IMR-90 (cell line): ENCODE measurements around the gene SPEF2. TPM values are rescaled to one million over a fixed set of nuclear protein-coding genes. Genes with fewer than 3 reads are reported as not detected.

Experiments
- ATAC-seq: fragments of 200-7000 bp; cut with Tn5 transposase; 2 replicates; pipeline ENCODE4 v1.9.1; 2020; ENCODE audit warnings: low read depth, mild to moderate bottlenecking, moderate library complexity
- BruUV-seq: library from RNA; stranded (reverse); fragments of 400-500 nt; replicated peaks from 2 replicates; lab custom pipeline; 2021; lab: Mats Ljungman, UMichigan
- CTCF ChIA-PET: fragments of 300-600 bp; formaldehyde crosslinking; extraction: SDS; loops from one replicate; lab custom pipeline; 2021; ENCODE audit warnings: antibody characterized with exemption; lab: Yijun Ruan, JAX
- POLR2A ChIA-PET: fragments of 300-600 bp; sonication (Branson Sonifier 250); formaldehyde crosslinking; loops from one replicate; lab custom pipeline; 2022; ENCODE audit warnings: antibody characterized with exemption; ENCODE audit not compliant: unreplicated experiment; lab: Charles Lee
- DNase-seq: peaks from one replicate; pipeline ENCODE4 v3.0.0; 2013
- H2AFZ ChIP-seq: replicated peaks from 2 replicates; pipeline ENCODE3; 2013; ENCODE audit warnings: low read length, mild to moderate bottlenecking; ENCODE audit not compliant: poor library complexity
- H2AK5ac ChIP-seq: 2 replicates; pipeline ENCODE4 v1.6.1; 2013; ENCODE audit warnings: low read depth, low read length, inconsistent platforms
- H2AK9ac ChIP-seq: replicated peaks from 2 replicates; pipeline ENCODE3; 2013; ENCODE audit warnings: mild to moderate bottlenecking, low read depth, low read length, moderate library complexity; ENCODE audit not compliant: poor library complexity
- H2BK120ac ChIP-seq: 2 replicates; pipeline ENCODE4 v1.6.1; 2013; ENCODE audit warnings: low read depth, low read length, inconsistent platforms
- H2BK15ac ChIP-seq: 3 replicates; pipeline ENCODE4 v1.6.1; 2013; ENCODE audit warnings: low read depth, low read length, inconsistent platforms
- H2BK20ac ChIP-seq: 2 replicates; pipeline ENCODE4 v1.6.1; 2013; ENCODE audit warnings: low read depth, mild to moderate bottlenecking, inconsistent platforms, low read length, moderate library complexity
- H2BK5ac ChIP-seq: 2 replicates; pipeline ENCODE4 v1.6.1; 2013; ENCODE audit warnings: mild to moderate bottlenecking, low read depth, low read length, inconsistent platforms; ENCODE audit not compliant: poor library complexity, severe bottlenecking
- H3K14ac ChIP-seq: replicated peaks from 2 replicates; pipeline ENCODE4 v1.6.1; 2013; ENCODE audit warnings: low read depth, low read length, inconsistent platforms
- H3K18ac ChIP-seq: 2 replicates; pipeline ENCODE4 v1.6.1; 2013; ENCODE audit warnings: low read depth, low read length, control low read depth
- H3K23ac ChIP-seq: 2 replicates; pipeline ENCODE4 v1.6.1; 2013; ENCODE audit warnings: low read depth, low read length, inconsistent platforms
- H3K27ac ChIP-seq: 2 replicates; pipeline ENCODE4 v1.5.1; 2013; ENCODE audit warnings: mild to moderate bottlenecking, control low read depth, low read length; ENCODE audit not compliant: insufficient read depth
- H3K27me3 ChIP-seq: 2 replicates; pipeline ENCODE4 v1.6.1; 2013; ENCODE audit warnings: low read length; ENCODE audit not compliant: control insufficient read depth, insufficient read depth
- H3K36me3 ChIP-seq: 2 replicates; pipeline ENCODE4 v1.6.1; 2013; ENCODE audit warnings: low read length, mixed read lengths; ENCODE audit not compliant: control insufficient read depth, insufficient read depth
- H3K4ac ChIP-seq: 2 replicates; pipeline ENCODE4 v1.6.1; 2013; ENCODE audit warnings: low read depth, low read length, inconsistent platforms
- H3K4me1 ChIP-seq: 2 replicates; pipeline ENCODE4 v1.6.1; 2013; ENCODE audit warnings: low read length, mixed read lengths; ENCODE audit not compliant: control insufficient read depth, insufficient read depth
- H3K4me2 ChIP-seq: 2 replicates; pipeline ENCODE4 v1.6.1; 2013; ENCODE audit warnings: low read depth, mild to moderate bottlenecking, control low read depth, low read length, moderate library complexity
- H3K4me3 ChIP-seq: 2 replicates; pipeline ENCODE4 v1.5.1; 2013; ENCODE audit warnings: low read depth, mild to moderate bottlenecking, control low read depth, low read length, moderate library complexity; ENCODE audit not compliant: insufficient read depth
- H3K56ac ChIP-seq: 2 replicates; pipeline ENCODE4 v1.6.1; 2013; ENCODE audit warnings: low read length, inconsistent platforms; ENCODE audit not compliant: insufficient read depth; ENCODE audit errors: extremely low read depth
- H3K79me1 ChIP-seq, 2 experiments: 2 replicates each; pipeline ENCODE4 v1.6.1; 2013; ENCODE audit warnings: low read length in 2 of 2, inconsistent platforms in 1 of 2, low read depth in 1 of 2
- H3K9ac ChIP-seq: 2 replicates; pipeline ENCODE4 v1.6.1; 2013; ENCODE audit warnings: low read depth, low read length, control low read depth
- H3K9me1 ChIP-seq: 2 replicates; pipeline ENCODE4 v1.6.1; 2013; ENCODE audit warnings: low read length, inconsistent platforms; ENCODE audit not compliant: insufficient read depth
- H3K9me3 ChIP-seq: 2 replicates; pipeline ENCODE4 v1.6.1; 2013; ENCODE audit warnings: low read length; ENCODE audit not compliant: control insufficient read depth, insufficient read depth
- H4K20me1 ChIP-seq: 2 replicates; pipeline ENCODE4 v1.6.1; 2013; ENCODE audit warnings: low read length, inconsistent platforms; ENCODE audit not compliant: insufficient read depth
- H4K5ac ChIP-seq: 2 replicates; pipeline ENCODE4 v1.6.1; 2013; ENCODE audit warnings: mild to moderate bottlenecking, low read depth, low read length, control low read depth
- H4K8ac ChIP-seq, 2 experiments: 2 replicates each; pipeline ENCODE4 v1.6.1; 2013; ENCODE audit warnings: low read depth in 2 of 2, low read length in 2 of 2, control low read depth in 1 of 2, inconsistent platforms in 1 of 2
- H4K91ac ChIP-seq: 2 replicates; pipeline ENCODE4 v1.6.1; 2013; ENCODE audit warnings: low read depth, low read length, inconsistent platforms; ENCODE audit not compliant: insufficient read depth
- BHLHE40 ChIP-seq: fragments of 150-350 bp; IDR thresholded peaks from 2 replicates; pipeline ENCODE4 v1.6.1; 2016; ENCODE audit warnings: mild to moderate bottlenecking, low read depth, low read length
- CEBPB ChIP-seq: IDR thresholded peaks from 2 replicates; pipeline ENCODE4 v1.6.1; 2012; ENCODE audit warnings: low read depth, low read length, improper control_type of control experiment
- CHD1 ChIP-seq: IDR thresholded peaks from 2 replicates; pipeline ENCODE4 v1.6.1; 2012; ENCODE audit warnings: low read depth, low read length, improper control_type of control experiment
- ELK1 ChIP-seq: fragments of 150-350 bp; IDR thresholded peaks from 2 replicates; pipeline ENCODE4 v1.6.1; 2016; ENCODE audit warnings: low read depth, mild to moderate bottlenecking, low read length, moderate library complexity, borderline replicate concordance
- FOS ChIP-seq: fragments of 150-350 bp; IDR thresholded peaks from 2 replicates; pipeline ENCODE4 v1.6.1; 2016; ENCODE audit warnings: low read depth, low read length
- MAFK ChIP-seq: IDR thresholded peaks from 2 replicates; pipeline ENCODE4 v1.6.1; 2012; ENCODE audit warnings: low read depth, low read length, improper control_type of control experiment
- MAZ ChIP-seq: IDR thresholded peaks from 2 replicates; pipeline ENCODE4 v1.6.1; 2012; ENCODE audit warnings: low read depth, mild to moderate bottlenecking, low read length, improper control_type of control experiment, moderate library complexity, borderline replicate concordance
- MXI1 ChIP-seq: IDR thresholded peaks from 2 replicates; pipeline ENCODE4 v1.6.1; 2012; ENCODE audit warnings: low read depth, mild to moderate bottlenecking, low read length, moderate library complexity, borderline replicate concordance
- NFE2L2 ChIP-seq: fragments of 150-350 bp; IDR thresholded peaks from 2 replicates; pipeline ENCODE4 v1.6.1; 2016; ENCODE audit warnings: low read depth, mild to moderate bottlenecking, low read length
- POLR2A ChIP-seq: IDR thresholded peaks from 2 replicates; pipeline ENCODE4 v1.6.1; 2012; ENCODE audit warnings: mild to moderate bottlenecking, low read depth, low read length
- RAD21 ChIP-seq: IDR thresholded peaks from 2 replicates; pipeline ENCODE4 v1.6.1; 2012; ENCODE audit warnings: low read length, improper control_type of control experiment
- RFX5 ChIP-seq: IDR thresholded peaks from 2 replicates; pipeline ENCODE4 v1.8.0; 2012; ENCODE audit warnings: low read depth, mild to moderate bottlenecking, low read length, moderate library complexity
- SMC3 ChIP-seq: fragments of 150-350 bp; IDR thresholded peaks from 2 replicates; pipeline ENCODE4 v1.6.1; 2016; ENCODE audit warnings: low read depth, mild to moderate bottlenecking, antibody characterized with exemption, low read length, moderate library complexity
- WGBS, 2 experiments: methylation state at CpG; one replicate each; pipeline versions ENCODE4 v1.1.5 to v1.1.7; 2013; ENCODE audit warnings: missing lambda C conversion rate in 2 of 2; ENCODE audit not compliant: insufficient read length in 1 of 2; ENCODE audit errors: extremely low coverage in 2 of 2; 5-methylcytosine and 5-hydroxymethylcytosine counted together
- dilution Hi-C: fragments of 300-500 bp; cut with HindIII; formaldehyde crosslinking; loops from one replicate; pipeline ENCODE4 v1.14.3; 2018; ENCODE audit warnings: low sequenced_read_pairs; ENCODE audit not compliant: unreplicated experiment
- in situ Hi-C: fragments of 300-500 bp; cut with MboI; formaldehyde crosslinking; loops from 3 replicates; pipeline ENCODE4 v1.14.3; 2019; ENCODE audit warnings: low sequenced_read_pairs, inconsistent platforms, mixed read lengths
- intact Hi-C: fragments of 100-400 bp; cut with micrococcal nuclease; formaldehyde crosslinking; loops from 2 replicates; pipeline ENCODE4 v1.10.0; 2022
- polyA plus RNA-seq, 3 experiments: library from polyadenylated mRNA; depleted of rRNA; stranded (reverse); fragments of >200 nt; gene quantifications; 2 replicates each; pipeline ENCODE4 v1.2.3, GENCODE V29; 2012; ENCODE audit warnings: low replicate concordance in 1 of 3
- total RNA-seq: library from RNA; depleted of rRNA; stranded (reverse); fragments of >200 nt; gene quantifications from 2 replicates; pipeline ENCODE4 v1.2.3, GENCODE V29; 2012
- TF ChIP-seq, protein P1 (sequence below): fragments of 150-350 bp; IDR thresholded peaks from 2 replicates; pipeline ENCODE4 v1.6.1; 2017; ENCODE audit warnings: mild to moderate bottlenecking, antibody characterized with exemption, low read length, low read depth

Gene SPEF2
- total and polyA plus RNA-seq, 2 of the 4 experiments (the other 2 are of a cell fraction): 1.7 to 2.3 TPM

GRCh38 chr5:35754481-35754880 lies 136.8 kb downstream of the SPEF2 start:
- dilution Hi-C loops: no loop called here
- ATAC-seq: no peak

More at GRCh38 chr5:35754481-35754880, 136.8 kb downstream of the SPEF2 start:
- no peak overlapping the region for H2BK20ac ChIP-seq
- H3K14ac ChIP-seq: no peak overlapping the region
- no peaks in the 10 kb centered on the region for H4K20me1 ChIP-seq
- intact Hi-C loops: no loop called here
- H4K5ac ChIP-seq: no peak overlapping the region
- no peaks in the 10 kb centered on the region for H3K9me3 ChIP-seq
- H3K9me1 ChIP-seq: 0 out of 2 replicates have a peak, but pooled peaks cover 3% of the 10 kb centered on the region
- ChIA-PET POLR2A (no interaction called here), CTCF (no interaction called here)
- no peak overlapping the region for H3K18ac ChIP-seq
- H3K79me1 ChIP-seq: no peaks in the 10 kb centered on the region
- H3K4me2 ChIP-seq: no peak overlapping the region
- no peak overlapping the region for H3K4ac ChIP-seq
- BruUV-seq: no TSS peak
- no CpG with 5 or more reads among the region's 1 CpG for WGBS, 2 experiments
- H3K36me3 ChIP-seq: no peaks in the 10 kb centered on the region
- no peak overlapping the region for H3K27ac ChIP-seq
- in situ Hi-C loops: no loop called here
- no peak overlapping the region for H2AK9ac ChIP-seq
- H4K8ac ChIP-seq: no peak overlapping the region
- DNase-seq: no peak
- no peak overlapping the region for H3K56ac ChIP-seq
- H2BK5ac ChIP-seq: no peak overlapping the region
- H2AFZ ChIP-seq: no peak overlapping the region
- H2BK15ac ChIP-seq: no peak overlapping the region
- no peak overlapping the region for H2BK120ac ChIP-seq
- TF ChIP-seq SMC3 (no peak), MAZ (no peak), BHLHE40 (no peak), MAFK (no peak), CHD1 (no peak), NFE2L2 (no peak), ELK1 (no peak), RAD21 (no peak), FOS (no peak), RFX5 (no peak), CEBPB (no peak), POLR2A (no peak), MXI1 (no peak)
- TF ChIP-seq, protein P1, sequence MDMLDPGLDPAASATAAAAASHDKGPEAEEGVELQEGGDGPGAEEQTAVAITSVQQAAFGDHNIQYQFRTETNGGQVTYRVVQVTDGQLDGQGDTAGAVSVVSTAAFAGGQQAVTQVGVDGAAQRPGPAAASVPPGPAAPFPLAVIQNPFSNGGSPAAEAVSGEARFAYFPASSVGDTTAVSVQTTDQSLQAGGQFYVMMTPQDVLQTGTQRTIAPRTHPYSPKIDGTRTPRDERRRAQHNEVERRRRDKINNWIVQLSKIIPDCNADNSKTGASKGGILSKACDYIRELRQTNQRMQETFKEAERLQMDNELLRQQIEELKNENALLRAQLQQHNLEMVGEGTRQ: no peak
- H4K91ac ChIP-seq: no peak overlapping the region
- H3K4me1 ChIP-seq: no peaks in the 10 kb centered on the region
- no peaks in the 10 kb centered on the region for H3K27me3 ChIP-seq
- H3K23ac ChIP-seq: no peak overlapping the region
- H2AK5ac ChIP-seq: no peak overlapping the region
- H3K9ac ChIP-seq: no peak overlapping the region
- H3K4me3 ChIP-seq: no peak overlapping the region
